Dedifferentiated amniotic fluid mesenchymal stem cell (primary cell): ENCODE results near the gene LRRFIP1.
"Not testable (repeated sequence)": the region's sequence is repeated elsewhere in the genome, so short reads cannot be mapped to it uniquely, and the experiment has no call there.

ENCODE experiments used
- DNase-seq: peaks from one replicate; pipeline ENCODE4 v3.0.0-alpha.2; 2016; ENCODE audit errors: extremely low spot score

LRRFIP1 gene

GRCh38 chr2:237744613-237745249, 117.3 kb downstream of the LRRFIP1 start:
- DNase-seq = peak; percentile 49

- no peak for DNase-seq
Observed at GRCh38 chr2:237745250-237745613, 117.8 kb downstream of the LRRFIP1 start.

GRCh38 chr2:237746302-237747080, 119.1 kb downstream of the LRRFIP1 start:
- no peak for DNase-seq

GRCh38 chr2:237747189-237747588, 119.8 kb downstream of the LRRFIP1 start:
- DNase-seq = no peak

GRCh38 chr2:237749002-237749401, 121.6 kb downstream of the LRRFIP1 start:
- no peak for DNase-seq

- DNase-seq = no peak
Observed at GRCh38 chr2:237749961-237750360, 122.6 kb downstream of the LRRFIP1 start.

GRCh38 chr2:237750441-237750840, 123.1 kb downstream of the LRRFIP1 start:
- not testable (repeated sequence) for DNase-seq

GRCh38 chr2:237752761-237753165, 125.4 kb downstream of the LRRFIP1 start:
- no peak for DNase-seq

GRCh38 chr2:237754182-237754581, 126.8 kb downstream of the LRRFIP1 start:
- DNase-seq = no peak

GRCh38 chr2:237754626-237755248, 127.3 kb downstream of the LRRFIP1 start:
- no peak for DNase-seq

- DNase-seq = no peak
Observed at GRCh38 chr2:237757616-237758015, 130.2 kb downstream of the LRRFIP1 start.

- DNase-seq = no peak
Observed at GRCh38 chr2:237758185-237758584, 130.8 kb downstream of the LRRFIP1 start.

GRCh38 chr2:237759176-237759575, 131.8 kb downstream of the LRRFIP1 start:
- DNase-seq = no peak

GRCh38 chr2:237760506-237761502, 133.4 kb downstream of the LRRFIP1 start:
- no peak for DNase-seq

- peak; percentile 17 for DNase-seq
Observed at GRCh38 chr2:237762291-237763182, 135.2 kb downstream of the LRRFIP1 start.

GRCh38 chr2:237763812-237764211, 136.4 kb downstream of the LRRFIP1 start:
- DNase-seq = no peak

GRCh38 chr2:237765122-237765521, 137.7 kb downstream of the LRRFIP1 start:
- DNase-seq = not testable (repeated sequence)

GRCh38 chr2:237765875-237766274, 138.5 kb downstream of the LRRFIP1 start:
- DNase-seq = no peak

GRCh38 chr2:237766340-237766739, 139.0 kb downstream of the LRRFIP1 start:
- DNase-seq = no peak

GRCh38 chr2:237772513-237772912, 145.1 kb downstream of the LRRFIP1 start:
- no peak for DNase-seq

- no peak for DNase-seq
Observed at GRCh38 chr2:237773826-237774225, 146.4 kb downstream of the LRRFIP1 start.
